ENCODE data around the gene SIGLEC11.
"Not testable (repeated sequence)": the region's sequence is repeated elsewhere in the genome, so short reads cannot be mapped to it uniquely, and the experiment has no call there.

SIGLEC11 gene

DNA sequence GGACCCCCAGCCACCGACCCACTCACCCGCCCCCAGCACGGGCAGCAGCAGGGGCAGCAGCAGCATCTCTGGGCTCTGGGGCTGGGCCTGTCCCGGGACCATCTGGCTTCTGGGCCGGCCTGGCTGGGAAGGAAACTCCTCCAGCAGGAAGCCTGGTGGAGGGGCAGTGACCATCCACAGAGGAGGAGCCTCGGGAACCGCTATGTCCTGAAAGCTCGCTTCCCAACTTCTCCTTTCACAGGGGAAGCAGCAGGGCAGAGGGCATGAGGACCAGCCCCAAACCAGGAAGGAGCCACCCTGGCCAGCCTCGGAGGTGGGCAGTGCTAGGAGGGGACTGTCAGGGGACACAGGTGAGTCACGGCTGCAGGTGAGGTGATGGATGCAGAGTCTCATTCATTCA lies at the start of gene SIGLEC11:
Gene SIGLEC11, minus strand, starts transcription at position 193 of the 400 bp plus-strand sequence. Its CDS starts 91 bp downstream, at position 102.
- not testable (repeated sequence) for DNase-seq (ENCODE audit: low read depth)

GRCh38 chr19:50008532-50008931 lies 47.6 kb upstream of the SIGLEC11 start:
- no peak for DNase-seq (ENCODE audit: low read depth)

DNA sequence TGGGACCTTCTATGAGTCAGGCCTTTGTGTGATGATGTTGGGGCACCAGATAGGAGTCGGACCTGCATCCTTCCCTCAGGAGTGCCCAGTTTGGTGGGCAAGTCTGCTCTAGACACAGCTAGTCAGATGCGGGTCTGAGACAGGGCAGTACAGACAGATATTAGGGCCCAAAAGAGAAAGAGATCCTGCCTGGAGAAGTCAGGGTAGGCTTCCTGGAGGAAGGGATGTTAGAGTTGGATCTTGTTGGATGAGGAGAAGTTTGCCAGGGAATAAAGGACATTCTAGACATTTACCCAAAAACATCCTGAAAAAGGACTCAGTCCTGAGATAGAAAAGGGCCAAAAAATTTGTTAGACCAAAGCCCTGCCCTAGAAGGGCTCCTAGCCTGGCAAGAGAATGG lies 47.0 kb upstream of the SIGLEC11 start:
- DNase-seq (ENCODE audit: low read depth): no peak

- no peak for DNase-seq (ENCODE audit: low read depth)
These were observed 46.2 kb upstream of the SIGLEC11 start for GRCh38 chr19:50007170-50007569.

DNA sequence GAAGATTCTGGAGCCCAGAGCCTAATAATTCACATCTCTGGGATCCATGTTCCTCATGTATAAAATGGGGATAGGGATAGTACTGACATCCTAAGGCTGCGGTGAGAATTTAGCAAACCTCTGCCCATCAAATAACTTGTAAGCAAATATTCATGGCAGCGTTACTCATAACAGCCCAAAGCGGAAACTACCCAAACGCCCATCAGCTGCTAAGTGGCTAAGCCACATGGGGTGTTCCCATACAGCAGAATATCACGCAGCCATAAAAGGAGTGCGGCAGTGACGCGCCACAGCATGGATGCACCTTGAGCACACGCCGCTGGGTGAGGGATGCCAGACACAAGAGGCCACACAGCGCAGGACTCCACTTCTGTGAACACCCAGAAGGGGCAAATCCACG lies 44.5 kb upstream of the SIGLEC11 start:
- no peak for DNase-seq (ENCODE audit: low read depth)

DNA sequence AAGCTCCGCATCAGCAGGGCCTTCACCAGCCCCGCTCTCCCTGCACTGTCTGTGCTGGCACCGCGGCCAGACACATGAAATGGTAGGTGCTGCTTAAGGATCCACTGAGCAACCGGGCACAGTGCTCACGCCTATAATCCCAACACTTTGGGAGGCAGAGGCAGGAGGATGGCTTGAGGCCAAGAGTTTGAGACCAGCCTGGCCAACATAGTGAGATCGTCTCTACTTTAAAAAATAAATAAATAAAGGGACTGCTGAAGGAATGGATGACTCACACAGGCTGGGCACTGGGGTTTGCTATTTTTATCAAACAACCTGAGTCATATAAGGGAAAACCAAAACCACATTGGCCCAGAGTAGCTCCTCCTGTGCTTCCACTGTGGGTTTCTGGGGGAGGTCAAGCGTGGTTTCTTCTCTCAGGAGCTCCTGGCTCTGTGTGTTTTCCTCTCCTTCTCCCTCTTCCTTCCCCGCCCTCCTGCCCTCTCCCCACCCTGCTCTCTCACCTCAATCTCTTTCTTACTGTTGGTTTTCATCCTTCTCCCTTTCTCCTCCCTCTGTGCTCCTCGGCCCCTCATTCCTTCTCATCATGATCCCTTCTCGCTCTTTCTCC lies 42.9 kb upstream of the SIGLEC11 start:
- DNase-seq (ENCODE audit: low read depth): peak; percentile 30

DNA sequence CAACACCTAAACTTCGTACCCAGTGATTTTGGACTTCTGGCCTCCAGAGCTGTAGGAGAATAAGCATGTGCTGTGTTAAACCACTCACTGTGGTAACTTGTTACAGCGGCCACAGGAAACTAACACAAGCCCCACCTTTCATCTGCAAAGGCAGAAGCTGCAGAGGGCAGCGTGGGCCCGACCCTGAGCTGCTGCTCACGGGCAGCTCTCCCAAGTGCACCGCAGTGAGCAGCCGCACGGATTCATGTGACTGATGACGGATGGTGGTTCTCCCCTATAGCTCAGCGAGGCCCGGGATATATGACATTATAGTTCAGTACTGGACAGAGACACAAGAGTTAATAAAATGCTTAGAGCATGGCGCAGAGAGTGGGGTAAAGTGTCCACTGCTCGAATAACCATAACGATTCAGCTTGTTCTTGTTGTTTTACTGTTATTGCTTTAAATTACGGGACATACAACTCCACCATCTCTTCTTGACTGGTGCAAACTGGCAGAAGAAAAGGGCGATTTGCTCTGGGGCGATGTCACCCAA lies 42.3 kb upstream of the SIGLEC11 start:
- no peak for DNase-seq (ENCODE audit: low read depth)

- no peak for DNase-seq (ENCODE audit: low read depth)
These were observed 41.5 kb upstream of the SIGLEC11 start for GRCh38 chr19:50002386-50002960.

- DNase-seq (ENCODE audit: low read depth): no peak
These were observed 40.8 kb upstream of the SIGLEC11 start for GRCh38 chr19:50001775-50002174.

GRCh38 chr19:50000841-50001557 lies 40.0 kb upstream of the SIGLEC11 start:
- no peak for DNase-seq (ENCODE audit: low read depth)

DNA sequence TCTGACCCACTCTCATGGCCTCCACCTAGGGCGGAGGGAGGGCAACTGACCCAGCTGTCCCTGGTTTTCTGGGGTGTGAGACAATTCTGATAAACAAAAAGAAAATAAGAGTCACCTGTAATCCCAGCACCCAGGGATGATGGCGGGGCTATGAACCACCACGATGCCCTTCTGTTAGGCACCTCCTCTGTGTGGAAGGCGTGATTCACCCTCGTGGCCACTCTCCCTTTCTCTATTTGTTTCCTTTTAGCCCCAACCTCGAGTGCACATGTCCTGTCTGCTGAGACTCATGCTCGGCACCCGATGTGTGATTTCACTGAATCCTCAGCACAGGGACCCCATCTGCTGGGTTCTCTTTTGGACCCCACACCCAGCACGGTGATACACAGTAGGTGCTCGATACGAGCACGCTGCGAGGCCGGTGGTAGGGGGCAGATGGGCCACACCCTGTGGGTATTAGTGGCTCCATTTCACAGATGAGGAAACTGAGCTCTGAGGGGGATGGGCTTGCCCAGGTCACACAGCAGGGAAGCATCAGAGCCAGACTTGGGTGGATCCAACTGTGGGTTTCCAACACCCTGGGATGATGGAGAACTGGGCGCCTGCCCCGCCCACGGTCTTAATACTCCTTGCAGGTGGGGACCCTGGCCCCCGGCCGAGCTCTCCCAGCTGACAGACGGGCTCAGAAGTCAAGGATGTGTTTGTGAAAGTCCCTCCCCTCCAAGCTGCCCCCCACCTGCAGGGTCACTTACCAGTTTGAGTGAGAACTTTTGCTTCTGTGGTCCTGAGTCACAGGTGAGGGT lies 39.3 kb upstream of the SIGLEC11 start:
- DNase-seq (ENCODE audit: low read depth): no peak

- DNase-seq (ENCODE audit: low read depth): no peak
These were observed 38.5 kb upstream of the SIGLEC11 start for GRCh38 chr19:49999371-50000010.

DNA sequence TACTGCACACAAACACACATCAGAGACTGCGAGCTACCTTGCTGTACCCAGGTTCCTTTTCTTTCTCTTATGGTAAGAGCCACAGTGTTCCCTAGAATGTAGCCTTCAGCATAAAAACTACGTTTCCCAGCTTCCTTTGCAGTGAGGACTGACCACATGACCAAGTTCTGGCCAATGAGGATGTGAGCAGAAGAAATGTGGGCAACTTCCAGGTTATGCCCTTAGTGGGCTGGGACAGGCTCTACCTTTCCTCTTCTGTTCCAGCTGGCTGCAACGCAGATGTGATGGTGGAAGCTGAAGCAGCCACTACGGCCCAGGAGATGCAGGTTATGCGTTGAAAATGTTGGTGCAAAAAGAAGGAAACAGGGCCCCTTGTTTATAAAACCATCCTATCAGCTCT lies 36.7 kb upstream of the SIGLEC11 start:
- DNase-seq (ENCODE audit: low read depth): no peak

- no peak for DNase-seq (ENCODE audit: low read depth)
These were observed 27.5 kb upstream of the SIGLEC11 start for GRCh38 chr19:49988433-49988832.

DNA sequence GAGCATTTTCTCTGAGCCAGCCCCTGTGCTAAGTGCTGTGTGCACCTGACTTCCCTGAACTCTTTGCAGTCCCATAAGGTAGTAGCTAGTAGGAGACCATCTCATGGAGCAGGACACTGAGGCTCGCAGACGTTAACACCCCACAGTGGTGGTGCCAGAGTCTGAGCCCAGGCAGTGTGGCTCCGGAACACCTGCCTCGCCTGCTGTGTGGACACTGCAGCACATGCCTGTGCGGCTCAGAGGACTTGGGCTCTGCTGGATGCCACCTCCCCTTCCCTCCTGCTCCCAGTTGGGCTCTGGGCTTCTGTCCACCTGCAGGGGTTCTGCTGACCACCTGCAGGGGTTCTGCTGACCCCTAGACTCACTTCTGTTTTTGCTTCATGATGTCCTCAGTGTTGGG lies 27.0 kb upstream of the SIGLEC11 start:
- DNase-seq (ENCODE audit: low read depth): no peak

DNA sequence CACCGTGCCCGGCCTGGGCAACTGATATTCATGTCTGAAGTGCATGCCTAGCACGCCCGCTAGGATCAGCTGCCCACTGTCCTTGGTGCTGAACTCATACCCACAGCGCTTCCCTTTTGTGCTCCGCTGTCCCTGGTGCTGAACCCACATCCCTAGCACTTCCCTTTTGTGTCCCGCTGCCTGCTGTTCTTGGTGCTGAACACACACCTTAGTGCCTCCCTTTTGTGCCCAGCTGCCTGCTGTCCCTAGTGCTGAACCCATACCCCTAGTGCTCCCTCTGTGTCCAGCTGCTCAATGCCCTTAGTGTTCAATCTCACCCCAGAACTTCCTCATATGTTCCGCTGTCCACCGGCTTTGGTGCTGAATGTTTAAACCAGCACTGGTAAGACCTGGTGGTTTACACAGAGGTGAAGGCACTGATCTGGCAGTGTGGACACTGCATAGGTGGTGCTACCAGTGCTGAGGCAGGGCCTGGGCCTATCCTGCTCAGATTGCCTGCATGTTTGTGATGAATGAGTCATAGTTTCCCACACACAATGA lies 26.3 kb upstream of the SIGLEC11 start:
- DNase-seq (ENCODE audit: low read depth): peak; percentile 34

GRCh38 chr19:49986354-49986753 lies 25.4 kb upstream of the SIGLEC11 start:
- DNase-seq (ENCODE audit: low read depth): no peak

DNA sequence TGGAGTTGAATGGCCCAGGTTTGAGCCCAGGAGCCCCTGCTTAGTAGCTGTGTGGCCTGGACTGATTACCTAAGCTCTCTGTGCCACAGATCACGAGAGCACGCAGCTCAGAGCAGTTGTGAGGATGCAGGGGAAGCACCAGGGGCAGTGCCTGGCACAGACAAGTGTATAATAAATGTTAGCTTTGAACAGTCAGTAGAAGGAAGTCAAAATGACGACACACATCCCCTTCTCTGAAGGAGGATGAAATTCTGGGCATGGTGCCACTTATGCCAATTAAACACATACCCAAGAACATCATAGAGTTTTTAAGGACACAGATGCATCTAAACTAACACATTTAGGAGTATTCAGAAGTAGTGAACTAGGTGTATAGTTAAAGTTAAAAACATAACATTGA lies 24.9 kb upstream of the SIGLEC11 start:
- DNase-seq (ENCODE audit: low read depth): no peak

DNA sequence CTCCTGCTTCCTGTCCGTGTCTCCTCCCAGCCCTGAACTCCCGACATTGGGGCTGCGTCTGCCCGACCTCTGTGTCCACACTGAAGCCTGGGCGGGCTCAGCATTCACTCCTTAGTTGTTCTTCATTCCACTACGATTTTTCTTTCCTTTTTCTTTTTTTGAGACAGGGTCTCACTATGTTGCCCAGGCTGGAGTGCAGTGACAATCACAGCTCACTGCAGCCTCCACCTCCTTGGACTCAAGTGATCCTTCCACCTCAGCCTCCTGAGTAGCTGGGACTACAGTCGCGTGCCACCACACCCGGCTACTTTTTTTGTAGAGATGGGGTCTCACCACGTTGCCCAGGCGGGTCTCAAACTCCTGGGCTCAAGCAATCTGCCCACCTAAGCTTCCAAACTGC lies 23.5 kb upstream of the SIGLEC11 start:
- no peak for DNase-seq (ENCODE audit: low read depth)

DNA sequence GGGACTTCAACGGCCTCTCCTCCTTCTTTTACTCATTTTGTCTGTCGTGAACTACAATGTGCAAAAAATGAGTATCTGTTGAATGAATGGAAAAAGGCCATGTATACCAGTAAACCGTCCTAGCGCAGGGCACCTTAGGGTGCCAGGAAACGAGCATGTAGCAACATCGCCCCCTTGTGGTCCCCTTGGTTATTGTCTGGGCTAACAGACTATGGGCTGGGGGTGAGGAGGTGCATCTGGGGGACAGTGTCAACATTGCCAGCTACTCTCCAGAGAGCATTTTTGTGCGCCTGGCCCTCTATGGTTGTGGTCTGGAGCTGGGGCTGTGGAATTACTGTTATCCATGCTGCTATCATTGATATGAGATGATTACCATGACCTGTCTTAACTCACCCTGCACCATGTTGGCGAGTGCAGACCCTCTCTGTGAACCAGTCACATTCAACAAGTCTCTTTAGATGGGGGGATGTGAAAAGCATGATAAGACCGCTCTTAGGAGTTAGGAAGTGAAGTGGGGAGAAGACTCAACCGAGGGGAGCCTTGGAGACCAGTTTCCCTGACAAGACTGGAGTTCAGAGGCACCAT lies 22.8 kb upstream of the SIGLEC11 start:
- peak; percentile 73 for DNase-seq (ENCODE audit: low read depth)

Data from stimulated activated CD8-positive, alpha-beta memory T cell treated with anti-CD3 and anti-CD28 coated beads, Interleukin-12 subunit alpha, Interleukin-12 subunit beta, amount 100 ng/mL, for 1 hour (primary cell).